Left lobe of liver (tissue), 2 donors: ENCODE measurements around the gene ASIC1. TPM values are rescaled to one million over a fixed set of nuclear protein-coding genes. Genes with fewer than 3 reads are reported as not detected.

ENCODE experiments used
- ATAC-seq: fragments of 200-7000 bp; cut with Tn5 transposase; one replicate; pipeline ENCODE4 v1.9.1; 2020; ENCODE audit warnings: mild to moderate bottlenecking, moderate library complexity
- DNase-seq: peaks from one replicate; pipeline ENCODE4 v3.0.0-alpha.2; 2020; ENCODE audit warnings: low spot score
- total RNA-seq: library from RNA; stranded (reverse); gene quantifications from one replicate; pipeline ENCODE4 v1.2.1, GENCODE V29; 2021
- donor health status: DM: no; HTN: no; CAD: no; lungs with moderate emphysema.
- donor health status: DM: no; HTN: yes; CAD: no.

The ASIC1 gene
- total RNA-seq, 1 donor from 2014 or later: 0.28 TPM

DNA sequence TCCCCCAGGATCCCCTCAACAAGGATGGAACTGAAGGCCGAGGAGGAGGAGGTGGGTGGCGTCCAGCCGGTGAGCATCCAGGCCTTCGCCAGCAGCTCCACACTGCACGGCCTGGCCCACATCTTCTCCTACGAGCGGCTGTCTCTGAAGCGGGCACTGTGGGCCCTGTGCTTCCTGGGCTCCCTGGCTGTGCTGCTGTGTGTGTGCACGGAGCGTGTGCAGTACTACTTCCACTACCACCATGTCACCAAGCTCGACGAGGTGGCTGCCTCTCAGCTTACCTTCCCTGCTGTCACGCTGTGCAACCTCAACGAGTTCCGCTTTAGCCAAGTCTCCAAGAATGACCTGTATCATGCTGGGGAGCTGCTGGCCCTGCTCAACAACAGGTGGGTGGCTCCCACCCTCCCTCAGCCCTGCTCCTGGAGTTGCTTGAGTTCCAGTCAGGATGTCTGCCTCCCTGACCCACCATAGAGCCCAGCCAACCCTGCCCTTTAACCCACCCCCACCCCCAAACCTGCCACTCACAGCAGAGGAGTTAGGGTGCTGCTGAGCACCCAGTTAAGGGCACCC, 1.4 kb downstream of the ASIC1 start:
- ATAC-seq (no peak), DNase-seq (no peak)

GRCh38 chr12:50059440-50060119, 2.2 kb downstream of the ASIC1 start:
- ATAC-seq (no peak), DNase-seq (no peak)

DNA sequence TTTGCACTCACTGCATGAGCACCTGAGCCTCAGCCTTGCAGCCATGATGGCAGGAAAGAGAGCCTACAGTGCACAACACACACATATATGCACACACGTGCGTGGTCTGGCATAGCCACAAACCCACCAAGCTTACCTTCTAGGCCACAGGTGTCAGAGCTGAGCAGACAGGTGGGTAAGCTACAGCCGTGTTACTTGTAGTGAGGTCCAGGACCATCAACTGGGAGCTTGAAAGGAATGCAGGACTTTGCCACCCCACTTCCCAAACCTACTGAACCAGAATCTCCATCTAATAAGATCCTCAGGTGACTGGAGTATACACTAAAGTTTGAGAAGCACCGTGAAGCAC, 2.7 kb downstream of the ASIC1 start:
- no peak for DNase-seq
- no peak for ATAC-seq

DNA sequence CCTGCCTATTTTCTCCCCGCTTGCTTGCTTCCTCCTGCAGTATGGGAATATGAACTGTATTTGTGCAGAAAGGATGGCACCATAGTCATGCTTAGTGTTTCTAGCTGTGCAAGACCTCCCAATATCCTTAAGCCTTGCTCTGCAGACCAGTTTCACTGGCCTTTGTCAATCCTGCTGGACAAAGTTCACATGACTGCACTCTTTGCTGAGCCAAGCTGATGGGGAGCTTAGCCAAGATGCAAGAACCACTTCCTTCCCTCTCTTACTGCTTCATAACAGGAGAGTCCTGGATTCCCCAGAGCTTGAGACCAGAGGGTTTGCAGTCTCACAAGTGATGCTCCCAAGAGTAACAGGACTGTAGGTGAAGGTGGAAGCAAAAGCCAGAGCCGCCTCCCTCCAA, 3.8 kb downstream of the ASIC1 start:
- no peak for DNase-seq
- no peak for ATAC-seq

DNA sequence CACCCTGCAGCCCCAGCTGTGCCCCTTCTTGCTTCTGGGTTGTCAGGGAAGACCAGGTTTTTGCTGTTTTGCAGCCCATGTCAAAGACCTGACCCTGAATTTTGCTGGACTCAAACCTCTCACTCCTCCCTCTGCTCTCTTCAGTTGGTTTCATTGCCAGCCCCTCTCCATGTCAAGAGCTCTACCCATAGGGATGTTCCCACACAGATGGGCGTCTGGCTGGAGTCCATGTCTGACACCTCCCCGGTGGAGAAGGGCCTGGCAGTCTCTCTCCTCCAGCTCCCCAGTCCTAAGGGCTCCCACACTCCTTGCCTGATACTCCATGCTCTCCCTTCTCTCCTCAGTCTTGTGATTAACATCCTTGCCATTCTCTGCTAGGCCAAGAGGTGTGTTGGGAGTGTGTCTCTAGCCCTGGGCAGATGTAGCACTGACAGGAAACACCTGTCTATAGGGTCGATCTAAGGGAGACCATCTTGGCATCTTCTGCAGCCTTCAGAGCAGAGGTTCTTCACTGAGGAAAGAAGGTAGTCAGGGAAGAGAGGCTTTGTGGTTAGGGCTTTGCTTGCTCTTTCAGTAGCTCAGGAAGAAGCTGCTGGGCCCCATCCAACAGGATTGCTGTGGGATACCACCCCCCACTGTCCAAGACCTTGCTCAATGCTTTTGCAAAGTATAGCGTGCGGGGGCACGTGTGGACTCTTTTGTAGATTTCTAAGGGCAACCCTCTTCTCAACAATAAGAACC, 4.7 kb downstream of the ASIC1 start:
- ATAC-seq (no peak), DNase-seq (no peak)

- ATAC-seq (no peak), DNase-seq (no peak)
These were observed 5.5 kb downstream of the ASIC1 start for GRCh38 chr12:50062728-50063460.

- no peak for ATAC-seq
- DNase-seq: no peak
These were observed 8.4 kb downstream of the ASIC1 start for GRCh38 chr12:50065726-50066310.

DNA sequence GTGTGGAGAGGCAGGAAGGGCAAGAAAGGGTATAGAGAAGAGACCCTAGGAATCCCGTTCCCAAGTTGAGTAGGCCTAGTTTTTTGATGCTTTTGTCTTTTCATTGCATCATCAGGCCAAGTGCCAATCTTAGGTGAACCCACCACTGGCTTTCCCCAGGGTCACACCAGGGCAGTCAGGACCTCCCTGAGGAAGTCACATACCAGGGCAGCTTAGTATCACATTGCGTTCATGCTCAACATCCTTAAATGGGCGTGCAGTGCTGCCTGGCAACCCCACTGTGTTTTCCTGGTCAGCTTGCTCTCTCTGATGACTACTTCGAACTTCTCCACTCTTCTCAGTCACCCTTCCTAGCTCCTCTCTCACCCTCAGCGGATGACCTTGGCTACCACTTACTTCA, 9.0 kb downstream of the ASIC1 start:
- no peak for DNase-seq
- ATAC-seq: no peak

- DNase-seq (no peak), ATAC-seq (no peak)
These were observed 11.7 kb downstream of the ASIC1 start for GRCh38 chr12:50069069-50069468.

DNA sequence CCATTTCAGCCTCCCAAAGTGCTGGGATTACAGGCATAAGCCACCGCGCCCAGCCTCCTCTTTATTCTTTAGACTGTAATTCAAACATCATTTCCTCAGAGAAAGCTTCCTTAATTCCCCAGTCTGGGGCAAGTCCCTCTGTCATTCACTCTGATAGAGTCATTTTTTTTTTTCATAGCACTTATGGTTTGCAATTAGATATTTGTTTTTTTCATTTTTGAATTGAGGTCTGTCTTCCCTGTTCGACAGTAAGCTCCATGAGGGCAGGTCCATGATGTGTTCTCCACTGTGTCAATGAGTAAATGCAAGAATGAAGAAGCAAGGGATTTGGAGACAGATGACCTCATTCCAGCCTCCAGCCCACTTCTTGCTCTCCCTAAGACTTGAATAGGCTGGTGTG, 12.1 kb downstream of the ASIC1 start:
- ATAC-seq (no peak), DNase-seq (no peak)

- peak; percentile 76 for DNase-seq
- ATAC-seq: peak; percentile 80
These were observed 13.1 kb downstream of the ASIC1 start for GRCh38 chr12:50070314-50071060.

- ATAC-seq: no peak
- no peak for DNase-seq
These were observed 15.0 kb downstream of the ASIC1 start for GRCh38 chr12:50072198-50072907.

GRCh38 chr12:50073206-50073605, 15.8 kb downstream of the ASIC1 start:
- DNase-seq (no peak), ATAC-seq (no peak)

GRCh38 chr12:50073712-50074111, 16.3 kb downstream of the ASIC1 start:
- DNase-seq: no peak
- ATAC-seq: no peak

- ATAC-seq (peak; percentile 95), DNase-seq (peak; percentile 89)
These were observed 17.8 kb downstream of the ASIC1 start for GRCh38 chr12:50074936-50075807.

DNA sequence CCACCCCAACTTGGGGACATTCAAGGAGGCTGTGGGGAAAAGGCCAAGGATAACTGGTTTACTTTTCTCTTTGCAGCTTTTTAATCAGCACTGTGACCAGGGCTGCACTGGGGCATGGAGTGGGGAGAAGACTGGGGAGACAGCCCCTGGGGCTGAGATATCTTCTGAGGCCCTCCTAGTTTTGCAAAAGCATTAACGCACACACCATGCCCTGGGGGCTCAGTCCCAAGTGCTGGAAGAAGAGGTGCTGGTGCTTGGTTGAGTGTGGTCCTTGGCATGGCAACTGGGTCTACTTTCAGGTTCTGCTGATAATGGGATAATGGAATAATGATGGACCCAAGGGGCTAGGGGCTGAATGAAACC, 18.4 kb downstream of the ASIC1 start:
- DNase-seq (no peak), ATAC-seq (no peak)

GRCh38 chr12:50077099-50077498, 19.7 kb downstream of the ASIC1 start:
- ATAC-seq (no peak), DNase-seq (no peak)

DNA sequence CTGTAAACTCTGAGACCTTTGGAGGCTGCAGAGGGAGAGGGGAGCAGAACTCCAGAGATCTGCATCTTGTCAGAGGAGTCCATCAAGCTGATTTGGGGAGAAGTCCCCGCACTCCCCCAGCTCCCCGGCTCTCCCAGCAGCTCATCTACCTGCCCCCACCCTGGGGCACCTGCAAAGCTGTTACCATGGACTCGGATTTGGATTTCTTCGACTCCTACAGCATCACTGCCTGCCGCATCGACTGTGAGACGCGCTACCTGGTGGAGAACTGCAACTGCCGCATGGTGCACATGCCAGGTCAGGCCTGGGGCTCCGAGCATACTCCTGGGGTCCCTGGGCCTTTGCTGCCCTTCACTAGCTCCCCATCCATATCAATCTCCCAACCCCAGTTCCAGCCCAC, 20.9 kb downstream of the ASIC1 start:
- no peak for DNase-seq
- no peak for ATAC-seq

- no peak for ATAC-seq
- DNase-seq: no peak
These were observed 22.4 kb downstream of the ASIC1 start for GRCh38 chr12:50079771-50080170.
